Fibroblast of lung (primary cell): ENCODE data around the gene ATP13A4. TPM values are rescaled to one million over a fixed set of nuclear protein-coding genes. Genes with fewer than 3 reads are reported as not detected.

Experiments used
- DNase-seq, 2 donors: peaks; one replicate each; pipeline versions ENCODE4 v3.0.0 to v3.0.0-alpha.2; 2010; ENCODE audit warnings: low read depth in 2 of 2
- H2AFZ ChIP-seq: 2 replicates; pipeline ENCODE4 v1.5.1; 2012; ENCODE audit warnings: low read length, control low read depth, inconsistent platforms
- H3K27ac ChIP-seq: 2 replicates; pipeline ENCODE4 v1.5.1; 2011; ENCODE audit warnings: low read length, control low read depth; ENCODE audit not compliant: insufficient read depth
- H3K27me3 ChIP-seq: 2 replicates; pipeline ENCODE4 v1.5.1; 2011; ENCODE audit warnings: mild to moderate bottlenecking, low read length; ENCODE audit not compliant: control insufficient read depth, insufficient read depth
- H3K36me3 ChIP-seq: 2 replicates; pipeline ENCODE4 v1.5.1; 2011; ENCODE audit warnings: low read length; ENCODE audit not compliant: control insufficient read depth, insufficient read depth
- H3K4me1 ChIP-seq: 2 replicates; pipeline ENCODE4 v1.5.1; 2011; ENCODE audit warnings: low read length; ENCODE audit not compliant: control insufficient read depth, insufficient read depth; ENCODE audit errors: extremely low read depth
- H3K4me2 ChIP-seq: 2 replicates; pipeline ENCODE4 v1.5.1; 2011; ENCODE audit warnings: low read length, control low read depth; ENCODE audit not compliant: insufficient read depth; ENCODE audit errors: extremely low read depth
- H3K4me3 ChIP-seq, 4 experiments: fragments of 200-600 bp in 1 of 4; sonication (generic) in 1 of 4; replicated peaks in 1 of 4; 2 replicates each; pipeline ENCODE4 v1.5.1; 2011 to 2016; ENCODE audit warnings: low read length in 4 of 4, low read depth in 3 of 4, mild to moderate bottlenecking in 3 of 4, control low read depth in 2 of 4, inconsistent platforms in 1 of 4, mixed read lengths in 1 of 4; ENCODE audit not compliant: insufficient read depth in 1 of 4; ENCODE audit errors: control extremely low read depth in 1 of 4
- H3K79me2 ChIP-seq: 2 replicates; pipeline ENCODE4 v1.5.1; 2012; ENCODE audit warnings: mild to moderate bottlenecking, low read length, inconsistent platforms; ENCODE audit not compliant: control insufficient read depth, insufficient read depth
- H3K9ac ChIP-seq: 2 replicates; pipeline ENCODE4 v1.5.1; 2011; ENCODE audit warnings: mild to moderate bottlenecking, low read length, control low read depth; ENCODE audit not compliant: insufficient read depth
- H3K9me3 ChIP-seq: 2 replicates; pipeline ENCODE4 v1.5.1; 2012; ENCODE audit warnings: low read depth, low read length; ENCODE audit not compliant: control insufficient read depth, insufficient read depth
- H4K20me1 ChIP-seq: 2 replicates; pipeline ENCODE4 v1.5.1; 2011; ENCODE audit warnings: low read length; ENCODE audit not compliant: control insufficient read depth, insufficient read depth; ENCODE audit errors: extremely low read depth
- EZH2 ChIP-seq: IDR thresholded peaks from 2 replicates; pipeline ENCODE4 v1.5.1; 2012; ENCODE audit warnings: low read length, control low read depth, mild to moderate bottlenecking; ENCODE audit errors: missing control alignments
- polyA plus RNA-seq, 2 donors: library from polyadenylated mRNA; depleted of rRNA in 1 of 2; stranded (reverse) in 1 of 2; unstranded in 1 of 2; fragments of >200 nt; gene quantifications; 2 replicates each; pipeline ENCODE4 v1.2.1, GENCODE V29; 2011 to 2012; ENCODE audit warnings: missing spikeins in 1 of 2
- total RNA-seq: library from RNA; depleted of rRNA; stranded (reverse); fragments of >200 nt; gene quantifications from 2 replicates; pipeline ENCODE4 v1.2.1, GENCODE V29; 2014
- TF ChIP-seq, protein P1 (sequence below), 2 donors: IDR thresholded peaks in 1 of 2; conservative IDR thresholded peaks in 1 of 2; 1 replicate in 1 of 2; 2 replicates in 1 of 2; pipeline ENCODE4 v1.5.1; 2011 to 2012; ENCODE audit warnings: low read length in 2 of 2, control low read depth in 1 of 2, inconsistent platforms in 1 of 2, low read depth in 1 of 2, mild to moderate bottlenecking in 1 of 2

ATP13A4 gene
- total and polyA plus RNA-seq, 2 donors (not counting 1 experiment from before 2014, with no cell fraction given) = 0.01 to 0.33 TPM

- TF ChIP-seq, protein P1, sequence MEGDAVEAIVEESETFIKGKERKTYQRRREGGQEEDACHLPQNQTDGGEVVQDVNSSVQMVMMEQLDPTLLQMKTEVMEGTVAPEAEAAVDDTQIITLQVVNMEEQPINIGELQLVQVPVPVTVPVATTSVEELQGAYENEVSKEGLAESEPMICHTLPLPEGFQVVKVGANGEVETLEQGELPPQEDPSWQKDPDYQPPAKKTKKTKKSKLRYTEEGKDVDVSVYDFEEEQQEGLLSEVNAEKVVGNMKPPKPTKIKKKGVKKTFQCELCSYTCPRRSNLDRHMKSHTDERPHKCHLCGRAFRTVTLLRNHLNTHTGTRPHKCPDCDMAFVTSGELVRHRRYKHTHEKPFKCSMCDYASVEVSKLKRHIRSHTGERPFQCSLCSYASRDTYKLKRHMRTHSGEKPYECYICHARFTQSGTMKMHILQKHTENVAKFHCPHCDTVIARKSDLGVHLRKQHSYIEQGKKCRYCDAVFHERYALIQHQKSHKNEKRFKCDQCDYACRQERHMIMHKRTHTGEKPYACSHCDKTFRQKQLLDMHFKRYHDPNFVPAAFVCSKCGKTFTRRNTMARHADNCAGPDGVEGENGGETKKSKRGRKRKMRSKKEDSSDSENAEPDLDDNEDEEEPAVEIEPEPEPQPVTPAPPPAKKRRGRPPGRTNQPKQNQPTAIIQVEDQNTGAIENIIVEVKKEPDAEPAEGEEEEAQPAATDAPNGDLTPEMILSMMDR (conservative IDR thresholded peaks at IDR 0.05 in 1 of 2, IDR thresholded peaks at IDR 0.05 in 1 of 2; ENCODE audit: low read depth in 1 of 2, low read length in 2 of 2) = peak; percentile 18 to 27
- no peak for TF ChIP-seq EZH2
- H3K79me2 ChIP-seq = peaks cover 44% of the 10 kb centered on the region
- no peaks in the 10 kb centered on the region for H4K20me1 ChIP-seq
- peak; percentile 99 for DNase-seq
- H2AFZ ChIP-seq = peak within 1 kb of the TSS; percentile 82
- H3K27ac ChIP-seq = peak within 1 kb of the TSS; percentile 88
- H3K9ac ChIP-seq = peak within 1 kb of the TSS; percentile 84
- H3K36me3 ChIP-seq = no peaks in the 10 kb centered on the region
- no peaks in the 10 kb centered on the region for H3K9me3 ChIP-seq
- peak within 1 kb of the TSS; percentile 55 for H3K4me2 ChIP-seq
- no peaks in the 10 kb centered on the region for H3K4me1 ChIP-seq
- H3K4me3 ChIP-seq = peak within 1 kb of the TSS; percentile 64 to 94 (median 72)
- no peaks in the 10 kb centered on the region for H3K27me3 ChIP-seq
Measured at GRCh38 chr3:193592841-193593667, 38.4 kb upstream of the ATP13A4 start, which contains the start of gene OPA1. TSS of gene OPA1 (plus strand) at chr3:193593208. CDS start at chr3:193593378, 170 bp downstream.

DNA sequence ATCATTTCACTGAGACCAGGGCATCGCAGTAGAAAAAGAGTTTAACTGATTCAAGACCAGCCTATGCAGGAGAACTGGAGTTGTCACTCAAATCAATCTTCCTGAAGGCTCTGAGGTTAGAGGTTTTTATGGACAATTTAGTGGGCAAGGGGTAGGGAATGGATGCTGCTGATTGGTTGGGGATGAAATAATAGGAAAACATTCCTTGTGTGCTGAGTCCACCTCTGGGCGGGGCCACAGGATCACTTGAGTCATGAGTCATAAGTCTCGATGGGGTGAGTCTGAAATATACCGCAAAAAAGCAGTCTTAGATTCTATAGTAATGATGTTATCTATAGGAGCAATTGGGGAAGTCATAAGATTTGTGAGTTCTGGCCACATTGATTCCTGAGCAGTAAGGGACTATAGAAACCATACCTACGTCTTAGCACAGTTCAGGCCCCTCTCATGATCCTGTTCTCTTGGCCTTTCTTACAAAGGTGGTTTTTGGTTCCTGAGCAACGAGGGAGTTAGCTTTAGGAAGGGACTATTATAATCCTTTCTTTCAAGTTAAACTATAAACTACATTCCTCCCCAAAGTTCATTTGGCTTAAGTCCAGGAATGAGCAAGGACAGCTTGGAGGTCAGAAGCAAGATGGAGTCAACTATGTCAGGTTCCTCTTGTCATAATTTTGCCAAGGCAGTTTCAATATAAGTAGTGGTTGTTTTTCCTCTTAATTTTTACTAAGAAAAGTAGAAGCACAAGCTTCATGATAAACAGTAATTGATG lies 35.6 kb upstream of the ATP13A4 start:
- Histone ChIP-seq H4K20me1 (no peaks in the 10 kb centered on the region), H3K27me3 (no peaks in the 10 kb centered on the region), H2AFZ (no peak overlapping the region), H3K27ac (no peak overlapping the region), H3K36me3 (no peaks in the 10 kb centered on the region), H3K9me3 (no peaks in the 10 kb centered on the region), H3K4me2 (no peak overlapping the region), H3K9ac (no peak overlapping the region), H3K79me2 (peaks cover 22% of the 10 kb centered on the region), H3K4me3 (no peak overlapping the region), H3K4me1 (no peaks in the 10 kb centered on the region)
- DNase-seq = peak; percentile 61 to 91
- TF ChIP-seq, protein P1 (conservative IDR thresholded peaks at IDR 0.05 in 1 of 2, IDR thresholded peaks at IDR 0.05 in 1 of 2; ENCODE audit: low read depth in 1 of 2, low read length in 2 of 2) = no peak
- no peak for TF ChIP-seq EZH2

GRCh38 chr3:193589616-193590015 lies 34.9 kb upstream of the ATP13A4 start:
- Histone ChIP-seq H3K9ac (no peak overlapping the region), H3K4me2 (no peak overlapping the region), H3K27ac (no peak overlapping the region), H3K4me3 (no peak overlapping the region), H3K79me2 (peaks cover 16% of the 10 kb centered on the region), H4K20me1 (no peaks in the 10 kb centered on the region), H3K9me3 (no peaks in the 10 kb centered on the region), H3K36me3 (no peaks in the 10 kb centered on the region), H3K4me1 (no peaks in the 10 kb centered on the region), H3K27me3 (no peaks in the 10 kb centered on the region), H2AFZ (no peak overlapping the region)
- TF ChIP-seq, protein P1 (conservative IDR thresholded peaks at IDR 0.05 in 1 of 2, IDR thresholded peaks at IDR 0.05 in 1 of 2; ENCODE audit: low read depth in 1 of 2, low read length in 2 of 2) = no peak
- TF ChIP-seq EZH2 = no peak
- DNase-seq = peak in 1 of 2 donors; percentile 39
